HUES64 (cell line): ENCODE data around the gene CCDC191.

Source experiments
- H3K27ac ChIP-seq: 2 replicates; pipeline ENCODE4 v1.7.0; 2013; ENCODE audit warnings: low read depth, low read length, inconsistent platforms
- H3K27me3 ChIP-seq: 2 replicates; pipeline ENCODE4 v1.6.1; 2013; ENCODE audit warnings: mild to moderate bottlenecking, low read length; ENCODE audit not compliant: insufficient read depth
- H3K36me3 ChIP-seq: 2 replicates; pipeline ENCODE4 v1.6.1; 2013; ENCODE audit warnings: mild to moderate bottlenecking, low read length; ENCODE audit not compliant: insufficient read depth
- H3K4me1 ChIP-seq: 2 replicates; pipeline ENCODE4 v1.6.1; 2013; ENCODE audit warnings: mild to moderate bottlenecking, low read length, moderate library complexity; ENCODE audit not compliant: insufficient read depth
- H3K4me3 ChIP-seq: 2 replicates; pipeline ENCODE4 v1.5.1; 2013; ENCODE audit warnings: mild to moderate bottlenecking, low read length, moderate library complexity
- H3K9ac ChIP-seq: 2 replicates; pipeline ENCODE4 v1.6.1; 2013; ENCODE audit warnings: mild to moderate bottlenecking, low read depth, low read length
- H3K9me3 ChIP-seq: 2 replicates; pipeline ENCODE4 v1.6.1; 2013; ENCODE audit warnings: low read depth, low read length; ENCODE audit not compliant: insufficient read depth
- WGBS: fragments of 150-250, 120-280 bp; methylation state at CpG from one replicate; pipeline ENCODE4 v1.1.7; 2013; ENCODE audit warnings: missing lambda C conversion rate; 5-methylcytosine and 5-hydroxymethylcytosine counted together

The CCDC191 gene

GRCh38 chr3:114052216-114052615 lies 4.1 kb downstream of the CCDC191 start:
- Histone ChIP-seq H3K27ac (no peak overlapping the region), H3K9me3 (no peaks in the 10 kb centered on the region), H3K9ac (no peak overlapping the region), H3K4me1 (no peaks in the 10 kb centered on the region; the same call in 1 of the 2 replicates), H3K36me3 (no peaks in the 10 kb centered on the region), H3K27me3 (no peaks in the 10 kb centered on the region), H3K4me3 (no peak overlapping the region)
- 83% methylated on average over 2 of the region's 2 CpGs for WGBS

GRCh38 chr3:114043205-114043604 lies 13.1 kb downstream of the CCDC191 start:
- no peak overlapping the region for H3K27ac ChIP-seq
- no peaks in the 10 kb centered on the region for H3K4me1 ChIP-seq
- H3K27me3 ChIP-seq: no peaks in the 10 kb centered on the region
- H3K4me3 ChIP-seq: no peak overlapping the region
- no peaks in the 10 kb centered on the region for H3K36me3 ChIP-seq
- H3K9ac ChIP-seq: no peak overlapping the region
- H3K9me3 ChIP-seq: no peaks in the 10 kb centered on the region

GRCh38 chr3:114035896-114036295 lies 20.4 kb downstream of the CCDC191 start:
- Histone ChIP-seq H3K27me3 (no peaks in the 10 kb centered on the region), H3K36me3 (no peaks in the 10 kb centered on the region), H3K27ac (no peak overlapping the region), H3K9ac (no peak overlapping the region), H3K9me3 (no peaks in the 10 kb centered on the region), H3K4me3 (no peak overlapping the region), H3K4me1 (peaks cover 8% of the 10 kb centered on the region)
- WGBS: 84% methylated on average over 2 of the region's 3 CpGs

- H3K27me3 ChIP-seq: no peaks in the 10 kb centered on the region
- no peaks in the 10 kb centered on the region for H3K36me3 ChIP-seq
- H3K27ac ChIP-seq: no peak overlapping the region
- H3K4me3 ChIP-seq: no peak overlapping the region
- 90% methylated on average over 3 of the region's 5 CpGs for WGBS
- no peaks in the 10 kb centered on the region for H3K9me3 ChIP-seq
- peaks cover 15% of the 10 kb centered on the region for H3K4me1 ChIP-seq
- H3K9ac ChIP-seq: no peak overlapping the region
Observed at GRCh38 chr3:114034787-114035545, 21.4 kb downstream of the CCDC191 start.

GRCh38 chr3:114034211-114034610 lies 22.1 kb downstream of the CCDC191 start:
- no peaks in the 10 kb centered on the region for H3K27me3 ChIP-seq

GRCh38 chr3:114033721-114034120 lies 22.6 kb downstream of the CCDC191 start:
- Histone ChIP-seq H3K4me3 (no peak overlapping the region), H3K27ac (no peak overlapping the region), H3K36me3 (no peaks in the 10 kb centered on the region), H3K9me3 (no peaks in the 10 kb centered on the region), H3K9ac (no peak overlapping the region), H3K4me1 (peaks cover 15% of the 10 kb centered on the region), H3K27me3 (no peaks in the 10 kb centered on the region)
- WGBS: 62% methylated on average over 1 of the region's 1 CpG

More at GRCh38 chr3:114034211-114034610, 22.1 kb downstream of the CCDC191 start:
- Histone ChIP-seq H3K36me3 (no peaks in the 10 kb centered on the region), H3K4me3 (no peak overlapping the region), H3K9me3 (no peaks in the 10 kb centered on the region), H3K4me1 (peaks cover 15% of the 10 kb centered on the region), H3K27ac (no peak overlapping the region), H3K9ac (no peak overlapping the region)

GRCh38 chr3:114026331-114026730 lies 30.0 kb downstream of the CCDC191 start:
- Histone ChIP-seq H3K4me1 (peaks cover 19% of the 10 kb centered on the region), H3K9me3 (no peaks in the 10 kb centered on the region), H3K36me3 (no peaks in the 10 kb centered on the region), H3K9ac (no peak overlapping the region), H3K4me3 (no peak overlapping the region), H3K27me3 (no peaks in the 10 kb centered on the region), H3K27ac (no peak overlapping the region)
- WGBS: no CpG with 5 or more reads among the region's 2 CpGs

- Histone ChIP-seq H3K9me3 (no peaks in the 10 kb centered on the region), H3K27me3 (no peaks in the 10 kb centered on the region), H3K36me3 (no peaks in the 10 kb centered on the region), H3K4me3 (no peak overlapping the region), H3K27ac (no peak overlapping the region), H3K9ac (no peak overlapping the region), H3K4me1 (peaks cover 10% of the 10 kb centered on the region)
- 93% methylated on average over 2 of the region's 2 CpGs for WGBS
Observed at GRCh38 chr3:114025451-114025850, 30.9 kb downstream of the CCDC191 start.

GRCh38 chr3:114022145-114022802 lies 34.1 kb downstream of the CCDC191 start:
- Histone ChIP-seq H3K36me3 (no peaks in the 10 kb centered on the region), H3K9me3 (no peaks in the 10 kb centered on the region), H3K4me1 (peaks cover 11% of the 10 kb centered on the region), H3K27ac (no peak overlapping the region), H3K9ac (no peak overlapping the region), H3K4me3 (no peak overlapping the region), H3K27me3 (no peaks in the 10 kb centered on the region)
- WGBS: 92% methylated on average over 4 of the region's 4 CpGs

GRCh38 chr3:114020907-114021306 lies 35.4 kb downstream of the CCDC191 start:
- Histone ChIP-seq H3K4me3 (no peak overlapping the region), H3K4me1 (peaks cover 11% of the 10 kb centered on the region), H3K36me3 (no peaks in the 10 kb centered on the region), H3K9ac (no peak overlapping the region), H3K27ac (no peak overlapping the region), H3K27me3 (no peaks in the 10 kb centered on the region), H3K9me3 (no peaks in the 10 kb centered on the region)
- WGBS: 100% methylated on average over 1 of the region's 2 CpGs

GRCh38 chr3:114019486-114019885 lies 36.8 kb downstream of the CCDC191 start:
- no peak overlapping the region for H3K27ac ChIP-seq
- no peaks in the 10 kb centered on the region for H3K27me3 ChIP-seq
- H3K4me3 ChIP-seq: no peak overlapping the region
- peaks cover 11% of the 10 kb centered on the region for H3K4me1 ChIP-seq
- no peak overlapping the region for H3K9ac ChIP-seq
- H3K9me3 ChIP-seq: no peaks in the 10 kb centered on the region
- no peaks in the 10 kb centered on the region for H3K36me3 ChIP-seq
- WGBS: 95% methylated on average over 2 of the region's 2 CpGs
